CD4-positive, alpha-beta T cell treated with Interleukin-15 for 1 hour (primary cell): ENCODE measurements around the gene PDE6C.

ENCODE experiments used
- DNase-seq: peaks from one replicate; pipeline ENCODE4 v3.0.0-alpha.2; 2020

Gene PDE6C

GRCh38 chr10:93612311-93612710 lies at the start of gene PDE6C:
Gene PDE6C (plus strand): TSS chr10:93612537. CDS start chr10:93612726, 189 bp downstream.
- no peak for DNase-seq

GRCh38 chr10:93565446-93565845 lies 46.9 kb upstream of the PDE6C start:
- no peak for DNase-seq

GRCh38 chr10:93566435-93567276 lies 45.7 kb upstream of the PDE6C start, which contains the start of gene FFAR4:
Gene FFAR4 (plus strand): TSS chr10:93566665. CDS start chr10:93566721, 56 bp downstream.
- peak; percentile 23 for DNase-seq

- no peak for DNase-seq
Observed at GRCh38 chr10:93567277-93568104, 44.8 kb upstream of the PDE6C start.

GRCh38 chr10:93568105-93568390 lies 44.3 kb upstream of the PDE6C start:
- DNase-seq, result no peak

- DNase-seq, result no peak
Observed at GRCh38 chr10:93570383-93570782, 42.0 kb upstream of the PDE6C start.

- DNase-seq, result no peak
Observed at GRCh38 chr10:93572606-93573005, 39.7 kb upstream of the PDE6C start.

- no peak for DNase-seq
Observed at GRCh38 chr10:93573051-93573909, 39.1 kb upstream of the PDE6C start.

- DNase-seq, result no peak
Observed at GRCh38 chr10:93573924-93574323, 38.4 kb upstream of the PDE6C start.

- DNase-seq, result no peak
Observed at GRCh38 chr10:93576888-93577287, 35.4 kb upstream of the PDE6C start.

GRCh38 chr10:93577565-93577964 lies 34.8 kb upstream of the PDE6C start:
- no peak for DNase-seq

- no peak for DNase-seq
Observed at GRCh38 chr10:93579089-93579488, 33.2 kb upstream of the PDE6C start.

GRCh38 chr10:93579985-93580711 lies 32.2 kb upstream of the PDE6C start:
- no peak for DNase-seq

- no peak for DNase-seq
Observed at GRCh38 chr10:93580828-93581227, 31.5 kb upstream of the PDE6C start.

GRCh38 chr10:93584445-93584844 lies 27.9 kb upstream of the PDE6C start:
- DNase-seq, result no peak

GRCh38 chr10:93589648-93590562 lies 22.4 kb upstream of the PDE6C start:
- DNase-seq, result no peak

- no peak for DNase-seq
Observed at GRCh38 chr10:93590638-93591037, 21.7 kb upstream of the PDE6C start.

- DNase-seq, result no peak
Observed at GRCh38 chr10:93591065-93591808, 21.1 kb upstream of the PDE6C start.

- no peak for DNase-seq
Observed at GRCh38 chr10:93593254-93593653, 19.1 kb upstream of the PDE6C start.

- no peak for DNase-seq
Observed at GRCh38 chr10:93593749-93594148, 18.6 kb upstream of the PDE6C start.

GRCh38 chr10:93594518-93594917 lies 17.8 kb upstream of the PDE6C start:
- DNase-seq, result no peak
